Activated T-cell treated with anti-CD3 and anti-CD28 coated beads, Interleukin-2, amount 50 U/mL, for 1 hour (primary cell): ENCODE measurements around the gene NBAS.
"Not testable (repeated sequence)": the region's sequence is repeated elsewhere in the genome, so short reads cannot be mapped to it uniquely, and the experiment has no call there.

Experiments
- DNase-seq: peaks from one replicate; pipeline ENCODE4 v3.0.0-alpha.2; 2020

NBAS gene

GRCh38 chr2:15456352-15456751 lies 104.8 kb downstream of the NBAS start:
- no peak for DNase-seq

GRCh38 chr2:15450808-15451207 lies 110.3 kb downstream of the NBAS start:
- no peak for DNase-seq

GRCh38 chr2:15449556-15450236 lies 111.4 kb downstream of the NBAS start:
- DNase-seq: no peak

GRCh38 chr2:15448250-15448839 lies 112.8 kb downstream of the NBAS start:
- DNase-seq: no peak

GRCh38 chr2:15447381-15447780 lies 113.8 kb downstream of the NBAS start:
- DNase-seq: no peak

- DNase-seq: no peak
These were observed 114.2 kb downstream of the NBAS start for GRCh38 chr2:15446961-15447360.

GRCh38 chr2:15445891-15446562 lies 115.1 kb downstream of the NBAS start:
- no peak for DNase-seq

- DNase-seq: not testable (repeated sequence)
These were observed 121.2 kb downstream of the NBAS start for GRCh38 chr2:15439768-15440524.

GRCh38 chr2:15439366-15439765 lies 121.8 kb downstream of the NBAS start:
- not testable (repeated sequence) for DNase-seq

- DNase-seq: no peak
These were observed 124.9 kb downstream of the NBAS start for GRCh38 chr2:15436195-15436594.

- DNase-seq: no peak
These were observed 125.7 kb downstream of the NBAS start for GRCh38 chr2:15435474-15435873.

- DNase-seq: no peak
These were observed 128.4 kb downstream of the NBAS start for GRCh38 chr2:15432642-15433256.

- DNase-seq: no peak
These were observed 132.1 kb downstream of the NBAS start for GRCh38 chr2:15429032-15429431.

GRCh38 chr2:15427987-15428386 lies 133.1 kb downstream of the NBAS start:
- DNase-seq: no peak

- DNase-seq: no peak
These were observed 134.5 kb downstream of the NBAS start for GRCh38 chr2:15426606-15427005.

GRCh38 chr2:15425712-15426111 lies 135.4 kb downstream of the NBAS start:
- DNase-seq: no peak

- DNase-seq: no peak
These were observed 139.4 kb downstream of the NBAS start for GRCh38 chr2:15421753-15422152.

- DNase-seq: no peak
These were observed 145.4 kb downstream of the NBAS start for GRCh38 chr2:15415748-15416147.

- no peak for DNase-seq
These were observed 148.4 kb downstream of the NBAS start for GRCh38 chr2:15412779-15413178.

GRCh38 chr2:15412309-15412708 lies 148.8 kb downstream of the NBAS start:
- no peak for DNase-seq

- no peak for DNase-seq
These were observed 150.2 kb downstream of the NBAS start for GRCh38 chr2:15410884-15411283.

- no peak for DNase-seq
These were observed 152.4 kb downstream of the NBAS start for GRCh38 chr2:15408759-15409158.

- no peak for DNase-seq
These were observed 153.5 kb downstream of the NBAS start for GRCh38 chr2:15407666-15408065.
